ENCODE data around the gene DPP10.

GRCh38 chr2:114960389-114960788, 517.9 kb downstream of the DPP10 start:
- TF ChIP-seq ZNF274 (IDR thresholded peaks at IDR 0.05; ENCODE audit: low read length), result no peak
- TF ChIP-seq ZNF274 (tag by site-specific recombination; IDR thresholded peaks at IDR 0.05; ENCODE audit: borderline replicate concordance), result no peak
- no peak for TF ChIP-seq SP2 (tag by site-specific recombination; IDR thresholded peaks at IDR 0.05)
- TF ChIP-seq ZNF292 (tag by site-specific recombination; IDR thresholded peaks at IDR 0.05; ENCODE audit: borderline replicate concordance, low read depth), result no peak
- TF ChIP-seq PRDM1 (tag by site-specific recombination; IDR thresholded peaks at IDR 0.05), result no peak
- TF ChIP-seq ZFP69B (tag by site-specific recombination; IDR thresholded peaks at IDR 0.05), result no peak
- no peak for TF ChIP-seq ZNF138 (tag by site-specific recombination; IDR thresholded peaks at IDR 0.05; ENCODE audit: borderline replicate concordance)
- no peak for TF ChIP-seq CTCF (tag by site-specific recombination; IDR thresholded peaks at IDR 0.05)
- no peak for TF ChIP-seq ZNF37A (tag by site-specific recombination; IDR thresholded peaks at IDR 0.05)
- no peak for TF ChIP-seq ZNF416 (tag by site-specific recombination; IDR thresholded peaks at IDR 0.05)
- TF ChIP-seq REST (tag by site-specific recombination; IDR thresholded peaks at IDR 0.05), result no peak
- no peak for TF ChIP-seq ZNF114 (tag by site-specific recombination; IDR thresholded peaks at IDR 0.05)
